Muscle of arm (tissue), 12 donors: ENCODE data around the gene CRY2. TPM values are rescaled to one million over a fixed set of nuclear protein-coding genes. Genes with fewer than 3 reads are reported as not detected.

Experiments
- DNase-seq: peaks from one replicate; pipeline ENCODE4 v3.0.0-alpha.2; 2013
- polyA plus RNA-seq, 12 donors: library from polyadenylated mRNA; unstranded; fragments of 120-200 nt; gene quantifications; one replicate each; pipeline ENCODE4 v1.2.1, GENCODE V29; 2013; ENCODE audit not compliant: insufficient read length in 12 of 12

The CRY2 gene
- polyA plus RNA-seq, 12 donors = 22.5 to 31.2 (median 26.5) TPM; not detected in 1

GRCh38 chr11:45927684-45928413, 80.6 kb downstream of the CRY2 start:
- DNase-seq = no peak

DNA sequence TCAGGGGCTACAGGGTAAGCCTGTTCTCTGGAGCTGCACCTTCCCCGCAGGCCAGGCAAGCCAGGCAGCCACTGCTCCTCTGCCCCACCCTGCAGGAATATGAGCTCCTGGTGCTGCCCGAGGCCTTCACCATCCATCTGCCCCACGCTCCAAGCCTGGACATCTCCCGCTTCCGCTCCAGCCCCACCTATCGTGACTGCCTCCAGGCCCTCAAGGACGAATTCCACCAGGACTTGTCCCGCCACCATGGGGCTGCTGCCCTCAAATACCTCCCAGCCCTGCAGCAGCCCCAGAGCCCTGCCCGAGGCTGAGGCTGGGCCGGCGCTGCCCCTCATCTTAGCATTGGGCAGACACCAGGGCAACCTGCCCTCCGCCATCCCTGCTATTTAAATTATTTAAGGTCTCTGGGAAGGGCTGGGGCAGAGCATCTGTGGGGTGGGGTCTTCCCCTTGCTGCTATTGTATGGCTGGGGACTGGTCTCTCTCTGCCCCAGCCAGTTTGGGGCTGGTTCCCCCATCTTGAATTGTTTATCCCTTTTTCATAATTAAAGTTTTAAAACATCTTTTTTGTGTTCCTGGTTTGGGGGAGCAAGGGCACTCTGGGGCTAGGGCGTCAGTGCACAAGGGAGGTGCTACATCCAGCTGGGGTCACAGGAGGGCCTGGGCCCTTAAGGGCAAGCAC, 81.4 kb downstream of the CRY2 start:
- no peak for DNase-seq

GRCh38 chr11:45929486-45930030, 82.3 kb downstream of the CRY2 start:
- no peak for DNase-seq

- DNase-seq = no peak
Observed at GRCh38 chr11:45930031-45930794, 82.9 kb downstream of the CRY2 start.

DNA sequence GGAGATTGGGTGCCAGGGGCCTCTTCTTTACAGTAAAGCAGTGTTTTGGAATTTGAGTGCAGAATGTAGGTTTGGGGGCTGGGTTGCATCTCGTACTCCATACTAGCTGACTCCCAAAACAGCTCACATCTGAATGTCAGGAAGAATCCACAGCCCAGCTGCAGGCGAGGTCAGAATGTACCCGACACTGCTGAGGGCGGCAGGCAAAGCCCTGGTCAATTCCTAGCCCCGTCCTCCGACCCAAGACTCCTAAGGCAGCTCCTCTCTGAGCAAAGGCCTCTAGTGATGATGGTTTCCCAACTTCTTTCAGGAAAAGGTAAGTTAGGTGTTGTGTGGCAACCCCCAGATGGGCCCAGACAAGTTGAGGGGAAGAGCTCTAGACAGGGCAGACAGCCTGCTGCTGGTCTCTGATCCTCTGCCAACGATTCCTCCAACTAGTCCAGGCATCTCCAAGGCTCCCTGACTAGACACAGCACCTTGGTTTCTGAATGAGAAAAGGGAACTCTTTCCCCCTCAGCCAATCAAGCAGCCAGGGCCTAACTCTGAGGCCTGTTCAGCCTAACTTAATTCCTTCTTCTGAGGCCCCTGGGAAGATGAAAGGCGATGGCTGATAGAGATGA, 83.8 kb downstream of the CRY2 start:
- no peak for DNase-seq

DNA sequence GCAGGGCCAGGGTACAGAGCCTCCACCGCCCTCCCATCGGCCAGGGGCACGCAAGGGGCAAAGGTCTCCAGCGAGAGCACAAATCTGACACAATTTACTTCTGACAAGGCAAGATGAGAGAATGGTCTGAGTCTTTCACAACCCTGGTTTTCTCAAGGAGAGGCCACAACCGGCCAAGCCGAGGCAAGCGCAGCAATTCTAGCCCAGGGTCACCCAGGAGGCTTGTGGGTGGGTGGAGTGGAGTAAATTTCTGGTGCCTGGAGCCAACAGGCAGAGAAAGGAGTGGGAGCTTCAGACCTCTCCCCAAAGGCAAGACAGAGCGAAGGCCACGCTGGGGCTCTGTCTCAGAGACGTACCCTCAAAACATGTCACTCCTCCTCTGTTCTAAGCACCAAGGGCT, 84.5 kb downstream of the CRY2 start:
- no peak for DNase-seq

DNA sequence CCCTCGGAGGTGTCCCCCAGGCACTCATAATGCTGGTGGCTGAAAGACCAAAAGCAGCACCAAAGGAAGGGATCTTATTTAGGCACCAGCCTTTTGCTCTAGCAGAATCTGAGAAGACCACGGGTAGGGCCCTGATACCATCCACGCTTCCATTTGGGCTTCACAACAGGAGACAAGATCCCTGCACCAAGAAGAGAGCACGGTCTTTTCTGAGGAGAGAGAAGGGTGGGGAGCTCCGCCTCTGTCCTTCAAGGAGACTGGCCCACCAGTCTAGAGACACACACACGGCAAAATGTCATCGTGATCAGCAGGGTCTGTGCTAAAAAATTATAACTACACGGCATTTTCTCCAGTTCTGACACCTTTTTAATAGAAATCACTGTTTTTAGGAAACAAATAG, 84.9 kb downstream of the CRY2 start:
- DNase-seq = no peak

Other genes starting within 250 kb of the CRY2 start
- gene CHST1, start 181.9 kb upstream of the CRY2 start, polyA plus RNA-seq = 10 to 100 TPM in 11 of 12 donors, not detected in 1; 10.2 to 18.8 (median 14.3) TPM
- gene SLC35C1, start 42.3 kb upstream of the CRY2 start, polyA plus RNA-seq = 1 to 10 TPM in 11 of 12 donors, not detected in 1; 5.8 to 9.8 (median 7.7) TPM
- 10 to 100 TPM in 11 of 12 donors, not detected in 1; 19.1 to 51.7 (median 28.6) TPM for gene MAPK8IP1, start 38.2 kb downstream of the CRY2 start, polyA plus RNA-seq
- under 1 TPM in 6 of 12 donors, not detected in 6; 0.25 to 0.57 (median 0.28) TPM for gene FREY1, start 59.8 kb downstream of the CRY2 start, polyA plus RNA-seq
- 10 to 100 TPM in 9 of 12 donors, 1 to 10 TPM in 2, not detected in 1; 7.3 to 18.1 (median 11.3) TPM for gene PEX16, start 70.4 kb downstream of the CRY2 start, polyA plus RNA-seq
- gene LARGE2, start 75.2 kb downstream of the CRY2 start, polyA plus RNA-seq = 10 to 100 TPM in 1 of 12 donors, 1 to 10 TPM in 2, under 1 TPM in 7, not detected in 2; 0.07 to 22.0 (median 0.49) TPM